ENCODE results near the gene SNX13.
"Not testable (repeated sequence)": the region's sequence is repeated elsewhere in the genome, so short reads cannot be mapped to it uniquely, and the experiment has no call there.

GRCh38 chr7:17809215-17809614, 131.1 kb downstream of the SNX13 start:
- not testable (repeated sequence) for TF ChIP-seq POLR2A (IDR thresholded peaks at IDR 0.05; ENCODE audit: extremely low read depth, insufficient read length)
- TF ChIP-seq, protein P1, sequence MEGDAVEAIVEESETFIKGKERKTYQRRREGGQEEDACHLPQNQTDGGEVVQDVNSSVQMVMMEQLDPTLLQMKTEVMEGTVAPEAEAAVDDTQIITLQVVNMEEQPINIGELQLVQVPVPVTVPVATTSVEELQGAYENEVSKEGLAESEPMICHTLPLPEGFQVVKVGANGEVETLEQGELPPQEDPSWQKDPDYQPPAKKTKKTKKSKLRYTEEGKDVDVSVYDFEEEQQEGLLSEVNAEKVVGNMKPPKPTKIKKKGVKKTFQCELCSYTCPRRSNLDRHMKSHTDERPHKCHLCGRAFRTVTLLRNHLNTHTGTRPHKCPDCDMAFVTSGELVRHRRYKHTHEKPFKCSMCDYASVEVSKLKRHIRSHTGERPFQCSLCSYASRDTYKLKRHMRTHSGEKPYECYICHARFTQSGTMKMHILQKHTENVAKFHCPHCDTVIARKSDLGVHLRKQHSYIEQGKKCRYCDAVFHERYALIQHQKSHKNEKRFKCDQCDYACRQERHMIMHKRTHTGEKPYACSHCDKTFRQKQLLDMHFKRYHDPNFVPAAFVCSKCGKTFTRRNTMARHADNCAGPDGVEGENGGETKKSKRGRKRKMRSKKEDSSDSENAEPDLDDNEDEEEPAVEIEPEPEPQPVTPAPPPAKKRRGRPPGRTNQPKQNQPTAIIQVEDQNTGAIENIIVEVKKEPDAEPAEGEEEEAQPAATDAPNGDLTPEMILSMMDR (IDR thresholded peaks at IDR 0.05; ENCODE audit: low read depth, low read length): not testable (repeated sequence)
